ENCODE measurements around the gene COX17. TPM values are rescaled to one million over a fixed set of nuclear protein-coding genes. Genes with fewer than 3 reads are reported as not detected.

The COX17 gene
- total RNA-seq, 1 donor from 2014 or later = 21.1 TPM

DNA sequence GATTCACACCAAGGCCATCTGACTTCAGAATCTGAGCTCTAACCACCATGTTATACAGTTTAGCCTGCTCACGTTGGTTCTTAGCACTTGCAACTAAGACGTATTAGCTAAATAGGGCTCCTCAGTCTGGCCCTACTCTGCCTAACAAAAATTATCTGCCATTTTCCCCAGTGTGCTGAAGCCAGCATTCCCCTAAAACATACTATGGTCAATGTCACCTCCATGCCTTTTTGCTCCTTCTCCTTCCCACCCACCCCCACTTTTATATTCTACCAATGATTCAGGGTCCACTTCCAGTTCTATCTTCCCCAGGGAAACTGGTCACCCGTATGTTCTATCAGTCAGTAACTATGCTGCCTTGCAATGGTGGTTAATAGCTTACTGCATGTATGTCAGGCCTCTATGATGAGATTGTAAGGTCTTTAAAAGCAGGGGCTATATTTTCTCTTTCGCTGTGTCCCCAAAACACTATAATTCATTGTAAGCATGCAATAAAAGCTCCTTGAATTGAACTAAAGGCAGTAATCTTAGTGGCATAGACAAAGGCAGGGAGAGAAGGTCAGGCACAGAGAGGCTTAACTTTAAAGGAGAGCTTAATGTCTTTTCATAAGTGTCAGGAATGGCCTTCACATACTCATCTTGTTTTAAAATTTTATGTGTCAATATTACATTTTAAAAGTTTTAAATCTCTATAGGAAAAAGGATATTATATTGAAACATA is 40.2 kb downstream of the COX17 start:
- Mint-ChIP-seq H3K27me3 (ENCODE audit: low read depth) (no peaks in the 10 kb centered on the region), H3K4me1 (ENCODE audit: low read depth) (peaks cover 30% of the 10 kb centered on the region), H3K4me3 (ENCODE audit: unreplicated experiment) (no peak overlapping the region), H3K36me3 (ENCODE audit: low read depth) (no peaks in the 10 kb centered on the region), H3K27ac (ENCODE audit: unreplicated experiment) (peak overlapping the region; percentile 27), H3K9me3 (ENCODE audit: low read depth) (peaks cover 4% of the 10 kb centered on the region)
- no peak for DNase-seq (ENCODE audit: low spot score)
- no peak for TF ChIP-seq CTCF (IDR thresholded peaks at IDR 0.05)

DNA sequence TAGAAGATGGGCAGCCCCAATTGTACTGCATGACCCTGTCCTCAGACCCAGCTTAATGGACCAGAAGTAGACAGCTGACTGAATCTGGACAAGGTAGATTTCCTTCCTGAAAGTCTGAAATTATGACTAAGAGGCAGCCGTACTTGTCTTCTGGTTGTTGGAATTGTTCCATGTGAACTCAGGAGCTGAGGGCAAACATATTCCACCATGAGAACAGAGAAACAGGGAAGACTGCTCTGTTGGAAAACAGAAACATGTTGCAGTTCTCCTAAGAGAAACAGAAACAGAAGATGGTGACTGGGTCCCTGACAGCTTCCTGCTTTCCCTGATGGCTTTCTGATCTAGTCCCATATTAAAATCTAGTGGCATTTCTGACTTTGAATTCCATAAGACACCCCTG is 41.0 kb downstream of the COX17 start:
- Mint-ChIP-seq H3K36me3 (ENCODE audit: low read depth) (no peaks in the 10 kb centered on the region), H3K27ac (ENCODE audit: unreplicated experiment) (no peak overlapping the region), H3K4me3 (ENCODE audit: unreplicated experiment) (no peak overlapping the region), H3K27me3 (ENCODE audit: low read depth) (no peaks in the 10 kb centered on the region), H3K9me3 (ENCODE audit: low read depth) (peaks cover 1% of the 10 kb centered on the region), H3K4me1 (ENCODE audit: low read depth) (peaks cover 38% of the 10 kb centered on the region)
- no peak for TF ChIP-seq CTCF (IDR thresholded peaks at IDR 0.05)
- no peak for DNase-seq (ENCODE audit: low spot score)

GRCh38 chr3:119635719-119636118 is 41.5 kb downstream of the COX17 start:
- H3K27me3 Mint-ChIP-seq (ENCODE audit: low read depth) = no peaks in the 10 kb centered on the region
- DNase-seq (ENCODE audit: low spot score) = no peak
- H3K36me3 Mint-ChIP-seq (ENCODE audit: low read depth) = peaks cover 1% of the 10 kb centered on the region
- TF ChIP-seq CTCF (IDR thresholded peaks at IDR 0.05) = no peak
- peaks cover 43% of the 10 kb centered on the region for H3K4me1 Mint-ChIP-seq (ENCODE audit: low read depth)
- H3K27ac Mint-ChIP-seq (ENCODE audit: unreplicated experiment) = no peak overlapping the region
- H3K4me3 Mint-ChIP-seq (ENCODE audit: unreplicated experiment) = no peak overlapping the region
- H3K9me3 Mint-ChIP-seq (ENCODE audit: low read depth) = no peaks in the 10 kb centered on the region

DNA sequence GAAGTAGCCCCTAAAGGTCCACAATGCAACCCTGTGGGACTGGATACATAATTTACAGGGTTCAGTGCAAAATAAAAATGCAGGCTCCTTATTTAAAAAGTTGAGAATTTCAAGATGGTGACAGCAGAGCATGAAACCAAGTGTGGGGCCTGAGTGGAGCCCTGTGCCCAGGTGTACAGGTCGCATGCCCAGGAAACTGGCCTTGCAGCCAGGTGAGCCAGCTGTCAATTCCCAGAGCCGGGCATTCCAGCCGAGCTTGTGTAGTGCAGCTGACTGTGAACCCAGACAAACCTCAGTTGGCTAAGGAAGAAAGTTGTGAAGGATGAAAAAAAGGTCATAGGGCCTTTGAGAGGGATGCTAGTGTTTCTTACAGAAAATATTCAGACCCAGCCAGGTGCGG is 44.4 kb downstream of the COX17 start:
- no peaks in the 10 kb centered on the region for H3K27me3 Mint-ChIP-seq (ENCODE audit: low read depth)
- H3K36me3 Mint-ChIP-seq (ENCODE audit: low read depth) = peaks cover 2% of the 10 kb centered on the region
- no peak overlapping the region for H3K27ac Mint-ChIP-seq (ENCODE audit: unreplicated experiment)
- H3K9me3 Mint-ChIP-seq (ENCODE audit: low read depth) = no peaks in the 10 kb centered on the region
- peaks cover 59% of the 10 kb centered on the region for H3K4me1 Mint-ChIP-seq (ENCODE audit: low read depth)
- no peak for TF ChIP-seq CTCF (IDR thresholded peaks at IDR 0.05)
- H3K4me3 Mint-ChIP-seq (ENCODE audit: unreplicated experiment) = no peak overlapping the region
- DNase-seq (ENCODE audit: low spot score) = no peak

GRCh38 chr3:119632216-119632615 is 45.0 kb downstream of the COX17 start:
- H3K4me3 Mint-ChIP-seq (ENCODE audit: unreplicated experiment) = no peak overlapping the region
- H3K4me1 Mint-ChIP-seq (ENCODE audit: low read depth) = peaks cover 61% of the 10 kb centered on the region
- peaks cover 2% of the 10 kb centered on the region for H3K36me3 Mint-ChIP-seq (ENCODE audit: low read depth)
- H3K9me3 Mint-ChIP-seq (ENCODE audit: low read depth) = no peaks in the 10 kb centered on the region
- DNase-seq (ENCODE audit: low spot score) = no peak
- no peak for TF ChIP-seq CTCF (IDR thresholded peaks at IDR 0.05)
- H3K27me3 Mint-ChIP-seq (ENCODE audit: low read depth) = no peaks in the 10 kb centered on the region
- H3K27ac Mint-ChIP-seq (ENCODE audit: unreplicated experiment) = peak overlapping the region; percentile 74
